Sigmoid colon (tissue), 4 donors: ENCODE data around the gene TOM1L2.

Experiments
- POLR2AphosphoS5 ChIP-seq, 4 donors: sonication (generic); formaldehyde crosslinking; IDR thresholded peaks; one replicate each; pipeline ENCODE4 v1.6.1; 2017; ENCODE audit warnings: antibody characterized with exemption in 4 of 4
- TF ChIP-seq, protein P1 (sequence below), 4 experiments: fragments of 450-650 bp in 3 of 4; fragments of 200-600 bp in 1 of 4; IDR thresholded peaks; one replicate each; pipeline ENCODE4 v1.5.1; 2016 to 2019; ENCODE audit warnings: antibody characterized with exemption in 4 of 4, mild to moderate bottlenecking in 3 of 4, moderate library complexity in 2 of 4

DNA sequence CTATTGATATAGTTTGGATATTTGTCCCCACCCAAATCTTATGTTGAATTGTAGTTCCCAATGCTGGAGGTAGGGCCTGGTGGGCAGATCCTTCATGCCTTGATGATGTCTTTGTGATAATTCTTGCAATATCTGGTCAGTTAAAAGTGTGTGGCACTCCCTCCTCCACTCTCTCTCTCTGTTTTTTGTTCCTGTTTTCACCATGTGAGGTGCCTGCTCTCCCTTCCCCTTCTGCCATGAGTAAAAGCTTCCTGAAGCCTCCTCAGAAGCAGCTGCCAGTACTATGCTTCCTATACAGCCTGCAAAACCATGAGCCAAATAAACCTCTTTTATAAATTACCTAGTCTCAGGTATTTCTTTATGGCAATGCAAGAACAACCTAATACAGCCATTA, 47.3 kb downstream of the TOM1L2 start:
- TF ChIP-seq POLR2AphosphoS5 (IDR thresholded peaks at IDR 0.05): no peak
- TF ChIP-seq, protein P1, sequence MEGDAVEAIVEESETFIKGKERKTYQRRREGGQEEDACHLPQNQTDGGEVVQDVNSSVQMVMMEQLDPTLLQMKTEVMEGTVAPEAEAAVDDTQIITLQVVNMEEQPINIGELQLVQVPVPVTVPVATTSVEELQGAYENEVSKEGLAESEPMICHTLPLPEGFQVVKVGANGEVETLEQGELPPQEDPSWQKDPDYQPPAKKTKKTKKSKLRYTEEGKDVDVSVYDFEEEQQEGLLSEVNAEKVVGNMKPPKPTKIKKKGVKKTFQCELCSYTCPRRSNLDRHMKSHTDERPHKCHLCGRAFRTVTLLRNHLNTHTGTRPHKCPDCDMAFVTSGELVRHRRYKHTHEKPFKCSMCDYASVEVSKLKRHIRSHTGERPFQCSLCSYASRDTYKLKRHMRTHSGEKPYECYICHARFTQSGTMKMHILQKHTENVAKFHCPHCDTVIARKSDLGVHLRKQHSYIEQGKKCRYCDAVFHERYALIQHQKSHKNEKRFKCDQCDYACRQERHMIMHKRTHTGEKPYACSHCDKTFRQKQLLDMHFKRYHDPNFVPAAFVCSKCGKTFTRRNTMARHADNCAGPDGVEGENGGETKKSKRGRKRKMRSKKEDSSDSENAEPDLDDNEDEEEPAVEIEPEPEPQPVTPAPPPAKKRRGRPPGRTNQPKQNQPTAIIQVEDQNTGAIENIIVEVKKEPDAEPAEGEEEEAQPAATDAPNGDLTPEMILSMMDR (IDR thresholded peaks at IDR 0.05): no peak
